K562 treated with DMSO at 1 percent for 4 hours (cell line): ENCODE results near the gene DAW1. TPM values are rescaled to one million over a fixed set of nuclear protein-coding genes. Genes with fewer than 3 reads are reported as not detected.

Source experiments
- total RNA-seq: library from RNA; unstranded; fragments of 300-600 nt; gene quantifications from 2 replicates; pipeline ENCODE4 v1.2.3, GENCODE V29; 2022; ENCODE audit not compliant: insufficient read depth

The DAW1 gene
- total RNA-seq = not detected in 2 replicates

GRCh38 chr2:227871375-227871791 is at the start of gene DAW1:
Gene DAW1 (plus strand): TSS chr2:227871631. CDS start chr2:227871690, 59 bp downstream.

Other genes with a start within 250 kb of the DAW1 start
- not detected in 2 replicates for gene SCYGR5, start 204.8 kb upstream of the DAW1 start, total RNA-seq
- gene SLC19A3, start 153.6 kb upstream of the DAW1 start, total RNA-seq = not detected in 2 replicates
- gene SCYGR6, start 146.9 kb upstream of the DAW1 start, total RNA-seq = not detected in 2 replicates
- gene SCYGR7, start 143.3 kb upstream of the DAW1 start, total RNA-seq = not detected in 2 replicates
- gene SCYGR8, start 125.7 kb upstream of the DAW1 start, total RNA-seq = not detected in 2 replicates
- gene CCL20, start 57.8 kb upstream of the DAW1 start, total RNA-seq = not detected in 2 replicates